GM13976 (cell line): Measurements from ENCODE around the gene LRRC34.
A peak's percentile ranks its signal among the peaks of the same experiment; 100 is the strongest.

Experiments used
- DNase-seq: peaks from one replicate; pipeline ENCODE4 v3.0.0; 2012; ENCODE audit warnings: low spot score
- in situ Hi-C: fragments of 300-500 bp; cut with MboI; formaldehyde crosslinking; loops from one replicate; pipeline ENCODE4 v1.12.0; 2022; ENCODE audit warnings: low sequenced_read_pairs, mixed read lengths, inconsistent platforms; ENCODE audit not compliant: unreplicated experiment
- TF ChIP-seq, protein P1 (sequence below): IDR thresholded peaks from 2 replicates; pipeline ENCODE4 v1.5.1; 2012; ENCODE audit warnings: borderline replicate concordance, mild to moderate bottlenecking; ENCODE audit not compliant: insufficient read depth; ENCODE audit errors: extremely low read depth, missing control alignments, control extremely low read depth

Gene LRRC34

DNA sequence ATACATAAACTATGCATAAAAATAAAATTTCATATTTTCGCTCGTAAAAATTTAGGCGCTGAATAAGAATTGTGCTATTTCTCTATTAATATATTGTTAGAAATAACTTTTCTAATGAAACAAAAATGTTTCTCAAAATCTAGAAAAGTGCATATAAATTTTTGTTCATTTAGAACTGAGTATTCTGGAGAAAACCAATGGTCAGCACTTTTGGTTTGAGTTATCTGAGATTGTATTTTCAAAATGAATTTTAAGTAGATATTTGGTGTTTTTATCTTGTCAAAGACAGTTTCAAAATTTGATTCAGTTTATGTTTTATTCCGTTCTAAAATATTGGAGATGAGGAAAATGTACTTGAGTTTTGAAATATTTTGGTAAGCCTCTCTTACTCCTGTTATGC, 25.6 kb downstream of the LRRC34 start:
- in situ Hi-C loops: no loop called here
- TF ChIP-seq, protein P1, sequence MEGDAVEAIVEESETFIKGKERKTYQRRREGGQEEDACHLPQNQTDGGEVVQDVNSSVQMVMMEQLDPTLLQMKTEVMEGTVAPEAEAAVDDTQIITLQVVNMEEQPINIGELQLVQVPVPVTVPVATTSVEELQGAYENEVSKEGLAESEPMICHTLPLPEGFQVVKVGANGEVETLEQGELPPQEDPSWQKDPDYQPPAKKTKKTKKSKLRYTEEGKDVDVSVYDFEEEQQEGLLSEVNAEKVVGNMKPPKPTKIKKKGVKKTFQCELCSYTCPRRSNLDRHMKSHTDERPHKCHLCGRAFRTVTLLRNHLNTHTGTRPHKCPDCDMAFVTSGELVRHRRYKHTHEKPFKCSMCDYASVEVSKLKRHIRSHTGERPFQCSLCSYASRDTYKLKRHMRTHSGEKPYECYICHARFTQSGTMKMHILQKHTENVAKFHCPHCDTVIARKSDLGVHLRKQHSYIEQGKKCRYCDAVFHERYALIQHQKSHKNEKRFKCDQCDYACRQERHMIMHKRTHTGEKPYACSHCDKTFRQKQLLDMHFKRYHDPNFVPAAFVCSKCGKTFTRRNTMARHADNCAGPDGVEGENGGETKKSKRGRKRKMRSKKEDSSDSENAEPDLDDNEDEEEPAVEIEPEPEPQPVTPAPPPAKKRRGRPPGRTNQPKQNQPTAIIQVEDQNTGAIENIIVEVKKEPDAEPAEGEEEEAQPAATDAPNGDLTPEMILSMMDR: no peak

DNA sequence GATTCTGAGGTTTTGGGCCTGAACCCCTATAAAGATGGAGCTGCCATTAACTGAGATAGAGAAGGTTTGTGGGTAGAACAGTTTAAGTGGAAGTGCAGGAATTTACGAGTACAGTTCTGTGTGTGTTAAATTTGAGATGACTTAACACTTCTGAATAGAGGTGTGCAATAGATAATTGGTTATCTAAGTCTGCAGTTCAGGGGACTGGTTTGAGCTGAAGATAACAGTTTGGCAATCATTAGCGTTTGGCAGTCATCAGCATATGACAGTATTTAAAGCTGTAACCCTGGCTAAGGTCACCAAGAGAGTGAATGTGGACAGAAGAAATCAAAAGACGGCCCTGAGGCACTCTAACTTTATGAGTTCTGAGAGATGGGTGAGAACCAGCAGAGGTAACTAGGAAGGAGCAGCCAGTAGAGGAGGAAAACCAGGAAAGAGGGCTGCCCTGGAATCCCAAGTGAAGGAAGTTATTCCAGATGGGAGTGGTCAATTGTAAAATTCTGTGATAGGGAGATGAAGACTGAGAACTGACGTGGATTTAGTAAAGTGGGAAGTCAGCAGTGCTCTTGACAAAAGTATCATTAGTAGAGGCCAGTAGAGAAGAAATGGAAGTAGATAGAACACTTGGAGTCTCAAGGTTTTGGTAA, 31.4 kb downstream of the LRRC34 start:
- TF ChIP-seq, protein P1: no peak
- no peak for DNase-seq
- in situ Hi-C loops: no loop called here

More for the DNA sequence above, 25.6 kb downstream of the LRRC34 start:
- DNase-seq: no peak

GRCh38 chr3:169780742-169781141, 32.0 kb downstream of the LRRC34 start:
- in situ Hi-C loops: no loop called here
- DNase-seq: no peak
- TF ChIP-seq, protein P1: no peak

- no peak for DNase-seq
- TF ChIP-seq, protein P1: no peak
- in situ Hi-C loops: no loop called here
Measured at GRCh38 chr3:169777822-169778221, 34.9 kb downstream of the LRRC34 start.

DNA sequence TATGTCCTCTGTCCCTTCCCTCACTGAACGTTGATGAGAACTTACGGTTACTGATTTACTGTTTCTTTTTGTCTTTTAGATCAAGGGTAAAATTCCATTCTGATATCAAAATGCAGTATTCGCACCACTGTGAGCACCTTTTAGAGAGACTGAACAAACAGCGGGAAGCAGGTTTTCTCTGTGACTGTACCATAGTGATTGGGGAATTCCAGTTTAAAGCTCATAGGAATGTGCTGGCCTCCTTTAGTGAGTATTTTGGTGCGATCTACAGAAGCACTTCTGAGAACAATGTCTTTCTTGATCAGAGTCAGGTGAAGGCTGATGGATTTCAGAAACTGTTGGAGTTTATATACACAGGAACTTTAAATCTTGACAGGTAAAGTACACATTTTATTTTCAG, 38.5 kb downstream of the LRRC34 start:
- no peak for DNase-seq
- in situ Hi-C loops: no loop called here
- TF ChIP-seq, protein P1: no peak

- TF ChIP-seq, protein P1: no peak
- in situ Hi-C loops: no loop called here
- DNase-seq: peak; percentile 88
Measured at GRCh38 chr3:169772897-169773816, 39.5 kb downstream of the LRRC34 start, which contains the start of gene MYNN. TSS of gene MYNN (plus strand) at chr3:169773396. CDS start at chr3:169774296, 900 bp downstream.
